Thoracic aorta (tissue), 2 donors: ENCODE data around the gene COPS6. TPM values are rescaled to one million over a fixed set of nuclear protein-coding genes. Genes with fewer than 3 reads are reported as not detected.

ENCODE experiments used
- ATAC-seq: fragments of 150-250 bp; one replicate; pipeline ENCODE4 v1.8.0; 2017; ENCODE audit warnings: low read depth; ENCODE audit not compliant: insufficient number of reproducible peaks, low FRiP score
- DNase-seq: peaks from one replicate; pipeline ENCODE4 v3.0.0-alpha.2; 2020; ENCODE audit warnings: low spot score
- H3K27ac ChIP-seq, 2 donors: fragments of 200-600 bp; sonication (generic); 1 replicate in 1 of 2; 2 replicates in 1 of 2; pipeline ENCODE4 v1.5.1; 2016; ENCODE audit warnings: mild to moderate bottlenecking in 2 of 2, moderate library complexity in 2 of 2
- H3K27me3 ChIP-seq: fragments of 200-600 bp; sonication (generic); replicated peaks from 2 replicates; pipeline ENCODE4 v1.6.0; 2016; ENCODE audit warnings: mild to moderate bottlenecking; ENCODE audit not compliant: insufficient read depth
- H3K36me3 ChIP-seq: fragments of 200-600 bp; sonication (generic); one replicate; pipeline ENCODE4 v1.5.1; 2016
- H3K4me1 ChIP-seq, 2 donors: fragments of 200-600 bp; sonication (generic); 1 replicate in 1 of 2; 2 replicates in 1 of 2; pipeline versions ENCODE4 v1.5.1 to v1.6.0; 2016; ENCODE audit warnings: low read depth in 2 of 2, mild to moderate bottlenecking in 1 of 2; ENCODE audit not compliant: control insufficient read depth in 1 of 2
- H3K4me3 ChIP-seq: fragments of 200-600 bp; sonication (generic); 2 replicates; pipeline ENCODE4 v1.5.1; 2016; ENCODE audit warnings: mild to moderate bottlenecking
- H3K9me3 ChIP-seq: fragments of 200-600 bp; sonication (generic); 2 replicates; pipeline ENCODE4 v1.5.1; 2016
- CTCF ChIP-seq: fragments of 200-600 bp; sonication (generic); IDR thresholded peaks from one replicate; pipeline ENCODE4 v1.5.1; 2019; ENCODE audit warnings: antibody characterized with exemption
- total RNA-seq, 2 donors: library from RNA; depleted of rRNA; stranded (reverse); fragments of >200 nt; gene quantifications; one replicate each; pipeline versions ENCODE4 v1.1.0 to v1.2.3, GENCODE V29; 2016

Gene COPS6
- total RNA-seq, 2 donors from 2014 or later = 40.4 to 76.2 TPM

DNA sequence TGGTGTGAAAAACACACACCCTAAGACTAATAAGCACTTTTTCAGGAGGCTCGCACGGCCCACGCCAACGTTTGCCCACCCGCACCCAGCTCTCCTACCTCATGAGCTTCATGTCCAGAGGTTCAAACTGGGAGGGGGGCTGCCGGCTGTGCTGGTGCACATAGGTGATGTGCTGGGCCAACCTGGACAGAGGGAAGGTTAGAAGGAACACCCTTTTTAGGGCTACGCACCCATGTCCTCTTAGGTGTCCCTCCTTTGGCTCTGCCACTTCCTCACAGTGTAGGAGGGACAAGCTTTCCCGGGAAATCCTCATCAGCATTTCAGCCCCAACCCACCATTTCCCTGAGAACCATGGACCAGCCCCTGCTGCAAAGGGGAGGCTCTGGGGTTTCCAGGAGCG is 6.5 kb downstream of the COPS6 start:
- Histone ChIP-seq H3K4me3 (no peak overlapping the region), H3K36me3 (peaks cover 74% of the 10 kb centered on the region), H3K9me3 (no peaks in the 10 kb centered on the region), H3K4me1 (peaks cover 6 to 12% of the 10 kb centered on the region in 2 donors), H3K27me3 (no peaks in the 10 kb centered on the region), H3K27ac (no peak overlapping the region)
- no peak for ATAC-seq
- no peak for TF ChIP-seq CTCF
- no peak for DNase-seq

DNA sequence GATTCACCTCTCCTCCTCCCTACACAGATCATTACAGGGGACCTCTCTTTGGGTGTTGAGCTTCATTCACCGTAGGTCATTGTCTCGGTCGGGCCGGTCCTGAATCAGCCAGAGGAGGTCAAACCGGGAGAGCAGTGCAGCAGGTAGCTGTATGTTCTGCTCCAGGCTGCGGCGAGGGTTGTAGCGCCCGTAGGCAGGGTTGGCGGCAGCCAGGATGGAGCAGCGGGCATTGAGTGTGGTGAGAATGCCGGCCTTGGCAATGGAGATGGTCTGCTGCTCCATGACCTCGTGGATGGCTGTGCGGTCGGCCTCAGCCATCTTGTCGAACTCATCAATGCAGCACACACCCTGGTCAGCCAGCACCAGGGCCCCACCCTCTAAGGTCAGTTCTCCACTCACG is 6.9 kb downstream of the COPS6 start:
- no peaks in the 10 kb centered on the region for H3K27me3 ChIP-seq
- no peak for TF ChIP-seq CTCF
- DNase-seq (no peak), ATAC-seq (no peak)
- peaks cover 72% of the 10 kb centered on the region for H3K36me3 ChIP-seq
- H3K4me3 ChIP-seq = no peak overlapping the region
- H3K27ac ChIP-seq = no peak overlapping the region
- H3K9me3 ChIP-seq = no peaks in the 10 kb centered on the region
- H3K4me1 ChIP-seq = peaks cover 6 to 12% of the 10 kb centered on the region in 2 donors

DNA sequence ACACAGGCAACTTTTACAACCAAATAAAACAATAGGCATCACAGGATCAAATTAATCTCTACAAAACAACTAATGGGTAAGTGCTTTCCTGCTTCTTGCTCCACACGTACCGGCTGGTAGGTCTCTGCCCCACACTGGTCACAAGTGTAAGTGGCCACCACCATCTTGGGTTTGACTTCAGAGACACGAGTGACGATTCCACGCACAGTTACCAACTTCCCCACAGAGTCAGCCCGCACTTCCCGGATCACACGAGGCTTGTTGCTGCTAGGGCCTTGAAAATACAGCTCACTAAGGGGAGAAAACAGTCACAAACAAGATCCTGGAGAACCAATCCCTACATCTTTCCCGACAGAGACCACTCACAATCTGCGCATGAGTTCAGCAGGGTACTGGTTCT is 10.1 kb downstream of the COPS6 start:
- Histone ChIP-seq H3K36me3 (peaks cover 51% of the 10 kb centered on the region), H3K4me3 (no peak overlapping the region)

GRCh38 chr7:100099452-100099851 is 10.7 kb downstream of the COPS6 start:
- no peak for ATAC-seq
- Histone ChIP-seq H3K9me3 (no peaks in the 10 kb centered on the region), H3K36me3 (peaks cover 49% of the 10 kb centered on the region), H3K4me1 (peaks cover 12 to 20% of the 10 kb centered on the region in 2 donors), H3K27ac (peak overlapping the region in 1 of 2 donors; percentile 81), H3K27me3 (no peaks in the 10 kb centered on the region), H3K4me3 (peak overlapping the region; percentile 97)
- TF ChIP-seq CTCF = no peak
- DNase-seq = no peak

More for the DNA sequence above, 10.1 kb downstream of the COPS6 start:
- TF ChIP-seq CTCF = no peak
- Histone ChIP-seq H3K9me3 (no peaks in the 10 kb centered on the region), H3K27me3 (no peaks in the 10 kb centered on the region), H3K27ac (no peak overlapping the region), H3K4me1 (peaks cover 12 to 20% of the 10 kb centered on the region in 2 donors)
- DNase-seq (no peak), ATAC-seq (no peak)

GRCh38 chr7:100100420-100101015 is 11.7 kb downstream of the COPS6 start:
- peaks cover 12 to 20% of the 10 kb centered on the region in 2 donors for H3K4me1 ChIP-seq
- H3K9me3 ChIP-seq = no peaks in the 10 kb centered on the region
- ATAC-seq (peak; percentile 47), DNase-seq (peak; percentile 67)
- peak overlapping the region; percentile 81 to 88 for H3K27ac ChIP-seq
- H3K4me3 ChIP-seq = peak overlapping the region; percentile 97
- H3K27me3 ChIP-seq = no peaks in the 10 kb centered on the region
- peaks cover 41% of the 10 kb centered on the region for H3K36me3 ChIP-seq
- TF ChIP-seq CTCF = no peak
